Measurements from ENCODE around the gene PCSK6. TPM values are rescaled to one million over a fixed set of nuclear protein-coding genes. Genes with fewer than 3 reads are reported as not detected.

PCSK6 gene
- total and polyA plus RNA-seq, 7 experiments from 2014 or later, result 0.12 to 3.0 (median 0.70) TPM; not detected in 1

GRCh38 chr15:101332061-101332467 is 157.4 kb downstream of the PCSK6 start:
- no peak for ATAC-seq
- peak overlapping the region in 7 of 9 donors; percentile 23 to 97 (median 66) for H3K27ac Mint-ChIP-seq
- H3K27me3 Mint-ChIP-seq, result peaks cover 5 to 16% (median 8%) of the 10 kb centered on the region in 5 donors
- H3K36me3 ChIP-seq (ENCODE audit: control insufficient read depth in 2 of 3, insufficient read depth in 3 of 3, low read length in 3 of 3), result no peaks in the 10 kb centered on the region
- peaks cover 0 to 53% (median 19%) of the 10 kb centered on the region in 11 donors for H3K9me3 Mint-ChIP-seq
- peak overlapping the region in 3 of 10 donors; percentile 27 to 50 (median 35) for H3K4me3 Mint-ChIP-seq
- peaks cover 0 to 28% (median 24%) of the 10 kb centered on the region in 7 donors for H3K4me1 Mint-ChIP-seq
- CTCF ChIA-PET, result interaction anchor here (1.1 kb wide), 1 partner anchor 12 kb away, joined by 5 read pairs; no protein-coding TSS in a partner anchor
- no peak overlapping the region for H3K27ac ChIP-seq (ENCODE audit: low read depth, low read length)
- POLR2A ChIA-PET, result interaction anchor here (1.1 kb wide), 1 partner anchor 11 kb away, joined by 5 read pairs; no protein-coding TSS in a partner anchor
- DNase-seq, result no peak
- no peaks in the 10 kb centered on the region for H3K27me3 ChIP-seq (ENCODE audit: control insufficient read depth in 2 of 2, insufficient read depth in 2 of 2, low read length in 2 of 2)
- intact Hi-C loops (cut with micrococcal nuclease), result no loop called here
- peaks cover 3 to 16% (median 3%) of the 10 kb centered on the region in 5 donors for H3K36me3 Mint-ChIP-seq
- H3K4me1 ChIP-seq (ENCODE audit: control insufficient read depth in 2 of 2, insufficient read depth in 2 of 2, low read length in 2 of 2), result peaks cover 14 to 18% of the 10 kb centered on the region in 2 donors
- H3K4me3 ChIP-seq (ENCODE audit: low read length), result peak overlapping the region; percentile 14
- peaks cover 6 to 25% (median 12%) of the 10 kb centered on the region in 3 experiments for H3K9me3 ChIP-seq (ENCODE audit: control insufficient read depth in 2 of 3, low read length in 3 of 3)

DNA sequence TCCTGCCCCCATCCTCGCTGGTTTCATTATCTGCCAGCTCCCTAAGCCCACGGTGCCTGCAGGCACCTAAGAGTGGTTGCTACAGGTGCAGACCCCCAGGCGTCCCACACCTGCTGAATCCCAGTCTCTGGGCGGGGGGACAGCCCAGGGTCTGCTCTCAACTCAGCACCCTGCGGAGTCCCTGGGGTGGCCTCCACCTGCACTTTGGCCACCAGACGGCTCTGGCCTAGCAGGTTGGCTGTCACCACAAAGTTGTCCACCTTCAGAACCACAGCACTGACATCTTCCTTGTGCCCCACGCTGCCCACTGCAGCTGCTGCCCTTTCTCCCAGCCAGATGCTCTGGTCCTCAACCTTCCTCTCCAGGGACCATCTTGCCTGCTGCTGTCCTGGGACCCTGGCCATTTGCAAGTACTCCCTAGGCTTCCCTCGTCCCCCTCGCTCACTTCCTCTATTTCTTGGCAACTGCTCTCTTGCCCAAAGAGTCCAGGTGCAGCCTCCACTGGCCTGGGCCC is 159.6 kb downstream of the PCSK6 start:
- Histone ChIP-seq H3K27ac (ENCODE audit: low read depth, low read length) (no peak overlapping the region), H3K27me3 (ENCODE audit: control insufficient read depth in 2 of 2, insufficient read depth in 2 of 2, low read length in 2 of 2) (no peaks in the 10 kb centered on the region), H3K36me3 (ENCODE audit: control insufficient read depth in 2 of 3, insufficient read depth in 3 of 3, low read length in 3 of 3) (no peaks in the 10 kb centered on the region), H3K9me3 (ENCODE audit: control insufficient read depth in 2 of 3, low read length in 3 of 3) (peaks cover 5 to 23% (median 12%) of the 10 kb centered on the region in 3 experiments), H3K4me3 (ENCODE audit: low read length) (no peak overlapping the region), H3K4me1 (ENCODE audit: control insufficient read depth in 2 of 2, insufficient read depth in 2 of 2, low read length in 2 of 2) (peaks cover 13 to 15% of the 10 kb centered on the region in 2 donors)
- DNase-seq (no peak), ATAC-seq (no peak)
- Mint-ChIP-seq H3K36me3 (peaks cover 3 to 12% (median 3%) of the 10 kb centered on the region in 5 donors), H3K4me1 (peaks cover 0 to 22% (median 20%) of the 10 kb centered on the region in 7 donors), H3K4me3 (no peak overlapping the region), H3K9me3 (peaks cover 0 to 35% (median 15%) of the 10 kb centered on the region in 11 donors), H3K27me3 (peaks cover 8 to 33% (median 16%) of the 10 kb centered on the region in 5 donors), H3K27ac (peak overlapping the region in 1 of 9 donors; percentile 28)
- ChIA-PET CTCF (no interaction called here), POLR2A (no interaction called here)
- intact Hi-C loops (cut with micrococcal nuclease), result no loop called here

GRCh38 chr15:101329309-101329863 is 160.1 kb downstream of the PCSK6 start:
- H3K4me1 ChIP-seq (ENCODE audit: control insufficient read depth in 2 of 2, insufficient read depth in 2 of 2, low read length in 2 of 2), result peaks cover 8 to 12% of the 10 kb centered on the region in 2 donors

DNA sequence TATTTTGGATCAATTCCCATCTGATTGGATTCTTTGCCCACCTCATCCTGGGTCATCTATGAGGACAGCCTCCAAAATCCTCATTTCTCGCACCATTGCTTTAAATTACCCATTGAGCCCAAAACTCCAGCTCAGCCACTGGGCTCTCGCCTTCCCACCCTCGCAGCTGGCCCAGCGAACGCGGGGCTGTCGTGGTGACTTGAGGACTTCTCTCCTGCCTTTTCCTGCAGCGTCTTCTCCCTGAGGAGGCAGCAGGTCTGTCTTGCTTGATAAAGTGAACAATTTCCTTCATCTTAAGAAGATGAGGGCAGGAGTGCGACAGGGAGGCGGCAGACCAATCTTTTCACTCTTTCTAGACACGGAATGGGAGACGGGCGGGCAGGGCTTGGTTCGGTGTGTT is 161.5 kb downstream of the PCSK6 start:
- H3K27me3 ChIP-seq (ENCODE audit: control insufficient read depth in 2 of 2, insufficient read depth in 2 of 2, low read length in 2 of 2), result no peaks in the 10 kb centered on the region
- peaks cover 2 to 7% of the 10 kb centered on the region in 2 donors for H3K4me1 ChIP-seq (ENCODE audit: control insufficient read depth in 2 of 2, insufficient read depth in 2 of 2, low read length in 2 of 2)
- peaks cover 0 to 11% (median 2%) of the 10 kb centered on the region in 3 experiments for H3K9me3 ChIP-seq (ENCODE audit: control insufficient read depth in 2 of 3, low read length in 3 of 3)
- H3K36me3 Mint-ChIP-seq, result peaks cover 0 to 3% (median 0%) of the 10 kb centered on the region in 5 donors
- no peak overlapping the region for H3K4me3 ChIP-seq (ENCODE audit: low read length)
- ATAC-seq (no peak), DNase-seq (no peak)
- H3K4me1 Mint-ChIP-seq, result peaks cover 0 to 6% (median 5%) of the 10 kb centered on the region in 7 donors
- POLR2A ChIA-PET, result no interaction called here
- H3K27me3 Mint-ChIP-seq, result peaks cover 8 to 36% (median 21%) of the 10 kb centered on the region in 5 donors
- no peaks in the 10 kb centered on the region for H3K36me3 ChIP-seq (ENCODE audit: control insufficient read depth in 2 of 3, insufficient read depth in 3 of 3, low read length in 3 of 3)
- intact Hi-C loops (cut with micrococcal nuclease), result no loop called here
- H3K9me3 Mint-ChIP-seq, result peaks cover 0 to 17% (median 4%) of the 10 kb centered on the region in 11 donors
- CTCF ChIA-PET, result no interaction called here
- no peak overlapping the region for H3K27ac ChIP-seq (ENCODE audit: low read depth, low read length)
- no peak overlapping the region for H3K4me3 Mint-ChIP-seq
- peak overlapping the region in 2 of 9 donors; percentile 33 to 45 for H3K27ac Mint-ChIP-seq

More at GRCh38 chr15:101329309-101329863, 160.1 kb downstream of the PCSK6 start:
- Mint-ChIP-seq H3K4me1 (peaks cover 0 to 17% (median 15%) of the 10 kb centered on the region in 7 donors), H3K36me3 (peaks cover 3 to 8% (median 3%) of the 10 kb centered on the region in 5 donors), H3K27ac (no peak overlapping the region), H3K9me3 (peaks cover 0 to 29% (median 10%) of the 10 kb centered on the region in 11 donors), H3K4me3 (no peak overlapping the region), H3K27me3 (peaks cover 8 to 36% (median 16%) of the 10 kb centered on the region in 5 donors)
- Histone ChIP-seq H3K4me3 (ENCODE audit: low read length) (no peak overlapping the region), H3K27ac (ENCODE audit: low read depth, low read length) (no peak overlapping the region), H3K9me3 (ENCODE audit: control insufficient read depth in 2 of 3, low read length in 3 of 3) (peaks cover 0 to 18% (median 8%) of the 10 kb centered on the region in 3 experiments), H3K36me3 (ENCODE audit: control insufficient read depth in 2 of 3, insufficient read depth in 3 of 3, low read length in 3 of 3) (no peaks in the 10 kb centered on the region), H3K27me3 (ENCODE audit: control insufficient read depth in 2 of 2, insufficient read depth in 2 of 2, low read length in 2 of 2) (no peaks in the 10 kb centered on the region)
- intact Hi-C loops (cut with micrococcal nuclease), result no loop called here
- POLR2A ChIA-PET, result no interaction called here
- CTCF ChIA-PET, result no interaction called here
- DNase-seq, result no peak
- no peak for ATAC-seq

DNA sequence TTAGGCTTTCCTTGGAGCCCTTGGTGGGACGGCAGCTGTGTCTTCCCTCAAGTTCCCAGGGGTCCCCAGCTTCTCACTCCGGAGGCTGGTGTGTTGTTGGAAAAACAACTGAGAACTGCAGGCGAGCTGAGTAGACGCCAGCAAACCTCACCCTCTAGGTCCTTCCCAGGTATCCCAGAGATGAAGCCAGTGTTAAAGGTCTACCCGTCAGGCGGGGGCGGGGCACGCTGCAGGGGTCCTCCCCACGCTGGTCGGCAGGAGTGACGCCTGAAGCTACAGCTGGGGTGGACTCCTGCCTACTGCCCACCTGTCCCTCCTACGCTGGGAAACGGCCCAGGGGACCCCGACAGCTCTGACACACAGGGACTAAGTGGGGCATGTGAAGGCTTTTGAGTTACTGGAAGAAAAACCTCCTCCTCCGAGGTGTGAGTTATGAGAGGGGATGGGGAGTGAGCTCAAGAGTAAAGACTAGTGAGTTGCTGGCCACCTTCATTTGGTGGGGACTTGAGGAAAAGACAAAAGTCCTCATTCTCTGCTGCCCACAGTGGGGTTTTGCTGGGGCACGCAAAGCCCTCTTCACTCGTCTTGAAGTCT is 162.3 kb downstream of the PCSK6 start:
- no peak overlapping the region for H3K4me3 ChIP-seq (ENCODE audit: low read length)
- H3K9me3 ChIP-seq (ENCODE audit: control insufficient read depth in 2 of 3, low read length in 3 of 3), result peaks cover 0 to 4% (median 0%) of the 10 kb centered on the region in 3 experiments
- H3K27ac Mint-ChIP-seq, result no peak overlapping the region
- intact Hi-C loops (cut with micrococcal nuclease), result no loop called here
- H3K4me1 Mint-ChIP-seq, result peaks cover 0 to under 1% (median under 1%) of the 10 kb centered on the region in 7 donors
- no peaks in the 10 kb centered on the region for H3K4me1 ChIP-seq (ENCODE audit: control insufficient read depth in 2 of 2, insufficient read depth in 2 of 2, low read length in 2 of 2)
- no peak for DNase-seq
- peaks cover 0 to 9% (median 2%) of the 10 kb centered on the region in 11 donors for H3K9me3 Mint-ChIP-seq
- ChIA-PET POLR2A (no interaction called here), CTCF (no interaction called here)
- no peak for ATAC-seq
- peaks cover 0 to 3% (median 0%) of the 10 kb centered on the region in 5 donors for H3K36me3 Mint-ChIP-seq
- no peak overlapping the region for H3K27ac ChIP-seq (ENCODE audit: low read depth, low read length)
- no peaks in the 10 kb centered on the region for H3K36me3 ChIP-seq (ENCODE audit: control insufficient read depth in 2 of 3, insufficient read depth in 3 of 3, low read length in 3 of 3)
- H3K27me3 ChIP-seq (ENCODE audit: control insufficient read depth in 2 of 2, insufficient read depth in 2 of 2, low read length in 2 of 2), result no peaks in the 10 kb centered on the region
- peaks cover 8 to 36% (median 21%) of the 10 kb centered on the region in 5 donors for H3K27me3 Mint-ChIP-seq
- no peak overlapping the region for H3K4me3 Mint-ChIP-seq

DNA sequence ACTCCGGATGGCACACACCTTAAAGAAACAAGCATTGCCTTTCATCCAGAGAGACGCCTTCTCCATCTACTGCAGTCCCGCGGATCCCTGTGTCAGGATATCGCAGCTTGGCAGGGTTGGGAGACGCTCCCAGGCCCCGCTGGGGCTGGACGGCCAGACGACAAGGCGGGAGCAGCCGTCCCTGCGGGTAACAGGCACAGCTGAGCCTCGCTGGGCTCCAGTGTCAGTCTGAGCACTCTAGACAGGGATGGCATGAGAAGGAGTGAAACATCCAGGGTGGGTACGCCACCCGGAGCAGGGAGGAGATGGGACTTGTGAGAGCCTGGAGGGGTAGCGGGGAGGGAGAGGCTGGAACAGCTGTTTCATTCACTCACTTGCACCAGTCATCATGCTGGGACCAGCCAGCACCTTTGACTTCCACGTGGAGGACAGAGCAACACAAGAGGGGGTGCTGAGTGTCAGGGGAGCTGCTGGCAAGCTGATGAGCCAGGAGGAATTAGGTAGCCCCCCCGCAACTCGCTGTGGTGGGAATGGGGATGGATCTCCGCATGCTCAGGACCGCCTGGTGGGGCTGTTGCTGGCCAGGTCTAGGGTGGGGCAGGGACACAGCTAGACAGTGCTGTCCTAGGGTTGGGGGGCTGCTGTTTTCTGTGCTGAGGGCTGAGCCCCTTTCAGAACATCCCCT is 162.9 kb downstream of the PCSK6 start:
- ChIA-PET CTCF (no interaction called here), POLR2A (no interaction called here)
- H3K4me3 ChIP-seq (ENCODE audit: low read length), result no peak overlapping the region

More for the DNA sequence above, 162.9 kb downstream of the PCSK6 start:
- Histone ChIP-seq H3K27ac (ENCODE audit: low read depth, low read length) (no peak overlapping the region), H3K4me1 (ENCODE audit: control insufficient read depth in 2 of 2, insufficient read depth in 2 of 2, low read length in 2 of 2) (no peaks in the 10 kb centered on the region), H3K36me3 (ENCODE audit: control insufficient read depth in 2 of 3, insufficient read depth in 3 of 3, low read length in 3 of 3) (no peaks in the 10 kb centered on the region), H3K9me3 (ENCODE audit: control insufficient read depth in 2 of 3, low read length in 3 of 3) (no peaks in the 10 kb centered on the region), H3K27me3 (ENCODE audit: control insufficient read depth in 2 of 2, insufficient read depth in 2 of 2, low read length in 2 of 2) (no peaks in the 10 kb centered on the region)
- no peak overlapping the region for H3K27ac Mint-ChIP-seq
- no peak overlapping the region for H3K4me3 Mint-ChIP-seq
- H3K27me3 Mint-ChIP-seq, result peaks cover 8 to 36% (median 21%) of the 10 kb centered on the region in 5 donors
- peaks cover 0 to 5% (median 0%) of the 10 kb centered on the region in 11 donors for H3K9me3 Mint-ChIP-seq
- ATAC-seq, result no peak
- peaks cover 0 to 3% (median 0%) of the 10 kb centered on the region in 5 donors for H3K36me3 Mint-ChIP-seq
- H3K4me1 Mint-ChIP-seq, result peaks cover 0 to 2% (median 0%) of the 10 kb centered on the region in 7 donors
- no peak for DNase-seq
- intact Hi-C loops (cut with micrococcal nuclease), result no loop called here

Measured in naive thymus-derived CD4-positive, alpha-beta T cell (primary cell).